T-helper 1 cell (primary cell): Measurements from ENCODE around the gene WSCD2.

Experiments used
- DNase-seq, 5 donors: peaks; one replicate each; pipeline ENCODE4 v3.0.0-alpha.2; 2012 to 2020

Gene WSCD2

GRCh38 chr12:108128221-108129016 lies 669 bp upstream of the WSCD2 start:
- no peak for DNase-seq

GRCh38 chr12:108131035-108131434 lies 1.9 kb downstream of the WSCD2 start:
- DNase-seq = no peak

GRCh38 chr12:108131657-108132126 lies 2.6 kb downstream of the WSCD2 start:
- DNase-seq = no peak

DNA sequence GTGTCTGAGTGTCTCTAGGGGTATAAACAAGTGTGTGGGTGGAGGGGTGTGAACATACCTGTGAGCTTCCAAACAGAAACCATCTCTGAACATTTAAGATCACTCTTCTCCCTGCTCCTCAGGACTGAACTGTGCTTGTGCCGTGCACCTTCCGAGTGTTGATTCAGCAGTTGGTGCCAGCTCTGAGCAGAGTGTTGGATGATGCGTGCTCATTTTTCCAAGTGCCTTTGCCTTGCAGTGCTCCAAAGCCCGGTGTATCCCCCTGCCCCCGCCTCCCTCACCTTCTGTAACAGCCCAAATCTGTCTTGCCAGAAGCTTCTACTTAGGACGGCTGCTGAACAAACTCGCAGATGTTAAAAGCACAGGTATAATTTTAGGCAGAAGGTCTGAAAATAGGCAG lies 4.4 kb downstream of the WSCD2 start:
- no peak for DNase-seq

DNA sequence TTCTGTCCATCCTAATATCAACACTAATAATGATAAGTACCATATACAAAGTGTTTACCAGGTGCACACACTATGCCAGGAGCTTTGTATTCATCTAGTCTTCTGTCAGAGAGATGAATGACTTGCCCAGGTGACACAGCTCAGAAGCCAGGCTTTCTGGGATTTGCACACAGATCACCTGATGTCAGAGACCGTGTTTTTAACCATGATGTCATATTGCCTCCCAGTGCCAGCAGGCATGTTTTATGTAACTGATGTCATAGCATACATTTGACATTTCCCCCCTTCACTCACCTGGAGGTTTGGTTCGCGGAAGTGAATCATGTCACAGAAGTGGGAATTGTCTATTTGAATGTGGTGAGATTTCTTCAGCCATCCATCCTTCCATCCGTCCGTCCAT lies 5.7 kb downstream of the WSCD2 start:
- DNase-seq = no peak

- DNase-seq = no peak
Measured at GRCh38 chr12:108135627-108136026, 6.5 kb downstream of the WSCD2 start.

GRCh38 chr12:108136697-108137096 lies 7.6 kb downstream of the WSCD2 start:
- no peak for DNase-seq

DNA sequence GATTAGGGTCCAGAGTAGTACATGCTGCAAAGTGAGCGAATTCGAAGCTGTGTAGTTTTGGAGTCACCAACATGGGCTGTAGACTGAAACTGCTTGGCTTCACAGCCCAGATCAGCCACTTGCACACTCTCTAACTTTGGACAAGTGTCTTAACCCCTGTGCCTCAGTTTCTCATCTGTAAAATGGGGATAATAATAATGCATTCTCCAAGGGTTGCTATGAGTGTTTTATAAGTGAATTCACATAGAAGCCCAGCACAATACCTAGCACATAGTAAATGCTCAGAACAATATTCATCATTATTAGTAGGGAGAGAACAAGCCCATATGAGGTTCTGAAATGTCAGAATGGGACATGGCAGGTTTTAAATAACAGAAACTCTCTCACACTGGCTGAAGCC lies 10.4 kb downstream of the WSCD2 start:
- DNase-seq = no peak

GRCh38 chr12:108140501-108140900 lies 11.4 kb downstream of the WSCD2 start:
- DNase-seq = no peak

DNA sequence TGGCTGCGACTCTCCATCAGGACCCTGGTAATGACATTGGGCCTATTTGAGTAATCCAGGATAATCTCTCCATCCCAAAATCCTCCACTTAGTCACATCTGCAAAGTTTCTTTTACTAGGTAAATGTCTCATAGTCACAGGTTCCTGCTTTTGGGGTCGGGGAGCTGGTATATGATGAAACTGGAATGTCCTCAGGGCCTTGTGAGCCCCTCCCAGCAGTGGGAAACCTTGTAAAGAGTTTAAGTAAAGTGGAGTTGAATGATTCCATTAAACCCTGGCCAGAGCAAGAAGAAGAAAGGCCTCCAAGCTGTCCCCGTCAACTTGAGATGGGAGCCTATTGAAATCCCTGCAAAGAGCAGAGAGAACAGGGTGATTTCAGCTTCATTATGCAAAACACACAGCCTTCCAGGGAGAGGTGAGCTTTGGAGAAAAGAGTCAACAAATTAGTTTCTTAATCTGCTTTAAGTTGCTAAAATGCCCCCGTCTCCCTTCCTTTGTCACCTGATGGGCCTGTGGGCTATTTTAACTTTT lies 12.6 kb downstream of the WSCD2 start:
- DNase-seq = no peak

GRCh38 chr12:108143144-108143543 lies 14.1 kb downstream of the WSCD2 start:
- no peak for DNase-seq

GRCh38 chr12:108144080-108144479 lies 15.0 kb downstream of the WSCD2 start:
- DNase-seq = no peak

- DNase-seq = no peak
Measured at GRCh38 chr12:108145011-108145410, 15.9 kb downstream of the WSCD2 start.

- DNase-seq = no peak
Measured at GRCh38 chr12:108146035-108146893, 17.2 kb downstream of the WSCD2 start.

- DNase-seq = no peak
Measured at GRCh38 chr12:108147279-108147678, 18.2 kb downstream of the WSCD2 start.

DNA sequence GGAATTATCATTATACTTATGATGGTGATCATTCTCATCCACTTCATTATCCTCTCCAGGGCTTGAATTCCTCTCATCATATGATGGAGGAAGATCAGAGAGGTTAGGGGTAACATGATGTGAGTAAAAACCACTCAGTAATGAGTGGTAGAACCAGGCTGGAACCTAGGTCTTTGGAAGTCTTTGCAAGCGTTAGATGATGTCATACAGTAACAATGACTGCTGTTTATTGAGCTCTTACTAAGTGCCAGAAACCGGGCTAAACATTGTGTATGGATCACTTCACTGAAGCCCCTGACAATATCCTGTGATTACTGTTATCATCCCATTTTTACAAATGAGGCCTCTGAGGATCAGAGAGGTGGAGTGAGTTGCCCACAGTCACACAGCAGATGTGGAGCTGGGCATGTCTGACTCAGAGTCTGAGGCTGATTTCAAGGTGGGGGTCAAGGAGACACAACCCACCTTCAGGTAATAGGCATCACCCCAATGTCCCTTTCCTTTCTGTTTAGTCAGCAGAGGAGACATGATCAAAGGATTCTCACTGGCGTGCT lies 19.5 kb downstream of the WSCD2 start:
- DNase-seq = no peak

DNA sequence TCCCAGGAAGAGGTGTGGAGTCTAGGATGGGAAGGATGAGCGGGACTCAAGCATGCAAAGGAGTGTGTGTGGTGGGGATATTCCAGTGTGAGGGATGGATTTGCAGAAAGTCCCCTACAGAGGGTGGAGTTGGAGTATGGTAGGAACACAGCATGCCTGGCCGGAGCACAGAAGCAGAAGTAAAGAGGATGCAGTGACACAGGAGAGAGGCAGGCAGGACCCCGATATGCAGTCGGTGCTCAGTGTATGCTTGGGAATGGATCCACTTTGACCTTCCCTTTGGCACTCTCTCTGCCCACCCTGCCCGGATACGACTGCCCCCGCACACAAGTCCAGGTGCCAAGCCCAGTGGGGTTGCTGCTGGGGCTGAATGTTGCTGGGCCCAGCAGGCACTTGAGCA lies 21.3 kb downstream of the WSCD2 start:
- no peak for DNase-seq

DNA sequence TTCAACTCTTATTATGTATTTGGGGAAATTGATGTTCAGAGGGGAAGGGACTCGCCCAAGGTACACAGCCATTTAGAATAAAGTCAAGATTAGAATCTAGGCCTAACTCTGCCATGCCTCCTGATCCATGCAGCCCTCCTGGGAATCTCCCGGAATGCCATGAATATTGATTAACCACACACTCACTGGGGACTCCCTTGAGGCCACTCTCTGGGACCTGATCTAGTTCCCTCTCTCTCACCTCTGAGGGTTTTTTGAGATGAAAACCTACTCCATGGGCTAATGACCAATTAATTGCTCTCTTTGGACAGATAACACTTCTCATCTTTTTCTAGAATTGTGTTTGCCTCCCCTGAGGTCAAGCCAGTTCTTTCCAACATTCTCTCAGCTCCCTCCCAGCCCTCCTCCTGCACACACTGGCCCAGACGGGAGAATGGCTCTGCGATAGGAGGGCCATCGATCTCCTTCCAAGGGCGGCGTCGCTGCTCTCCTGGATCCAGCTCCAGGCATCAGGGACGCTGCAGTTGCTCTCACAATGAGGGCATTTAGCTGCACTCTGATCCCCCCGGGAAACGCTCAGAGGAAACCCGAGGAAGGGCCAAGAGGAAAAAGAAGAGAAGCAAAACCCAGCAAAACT lies 22.6 kb downstream of the WSCD2 start:
- no peak for DNase-seq

DNA sequence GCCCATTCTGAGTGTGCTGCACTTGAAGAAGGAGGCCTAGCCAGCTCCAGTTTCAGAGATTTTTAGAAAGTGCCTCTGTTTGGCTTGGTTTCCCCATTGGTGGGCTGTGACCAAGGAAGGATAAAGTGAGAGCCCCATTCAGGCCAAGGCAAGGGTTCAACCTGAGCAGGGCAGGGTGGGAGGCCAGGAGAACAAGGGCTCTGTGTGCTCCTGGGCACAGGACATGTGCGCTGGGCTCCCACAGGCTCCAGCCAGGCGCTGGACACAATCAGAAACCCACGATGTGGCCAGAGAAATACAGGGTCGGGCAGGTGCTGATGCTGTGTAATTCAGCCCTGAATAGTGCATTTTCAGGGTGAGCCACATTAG lies 23.1 kb downstream of the WSCD2 start:
- DNase-seq = no peak

DNA sequence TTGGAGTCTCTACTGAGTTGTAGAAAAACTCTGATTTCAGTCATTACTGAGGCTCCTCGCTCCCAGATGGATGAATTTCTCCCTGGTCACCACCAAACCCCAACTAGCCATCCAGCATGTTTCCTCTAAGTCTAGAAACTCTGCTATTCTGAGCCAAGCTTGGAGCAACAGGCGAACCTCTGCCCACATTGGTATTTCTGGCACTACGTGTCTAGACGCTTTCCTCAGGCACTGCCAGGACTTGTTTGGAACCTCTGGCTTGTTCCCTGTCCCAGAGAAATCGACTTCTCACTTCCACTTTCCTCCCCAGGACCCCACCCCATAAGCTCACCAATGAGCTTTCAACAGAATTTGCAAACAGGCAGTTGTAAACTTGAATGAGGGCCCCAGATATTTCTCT lies 27.6 kb downstream of the WSCD2 start:
- DNase-seq = no peak

DNA sequence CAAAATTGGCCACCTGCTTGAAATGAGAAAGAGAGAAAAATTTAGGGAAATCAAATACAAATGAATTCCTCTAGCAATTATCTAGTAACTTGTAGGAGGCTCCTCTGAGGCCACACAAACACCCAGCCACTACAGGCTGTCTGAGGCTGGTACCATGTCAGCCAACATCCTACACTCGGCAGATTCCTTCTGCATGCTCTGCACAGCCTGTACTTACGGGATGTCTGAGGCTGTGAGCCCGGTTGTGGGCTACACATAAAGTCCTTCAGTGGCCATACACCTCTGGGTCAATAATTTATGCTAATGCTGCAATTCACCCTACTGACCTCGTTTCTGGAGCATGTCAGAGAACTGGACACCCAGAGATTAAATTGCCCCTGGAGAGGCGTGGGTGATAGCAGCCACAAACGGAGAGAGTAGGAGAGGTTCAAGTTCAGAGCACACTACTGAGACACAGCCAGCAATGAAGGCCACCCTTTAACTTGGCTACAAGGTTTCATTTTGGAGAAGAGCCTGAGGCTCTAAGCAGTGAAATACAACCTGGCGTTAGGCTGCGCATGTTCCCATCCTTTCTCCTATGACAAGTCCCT lies 28.9 kb downstream of the WSCD2 start:
- DNase-seq = no peak

GRCh38 chr12:108162207-108162606 lies 33.1 kb downstream of the WSCD2 start:
- DNase-seq = no peak

DNA sequence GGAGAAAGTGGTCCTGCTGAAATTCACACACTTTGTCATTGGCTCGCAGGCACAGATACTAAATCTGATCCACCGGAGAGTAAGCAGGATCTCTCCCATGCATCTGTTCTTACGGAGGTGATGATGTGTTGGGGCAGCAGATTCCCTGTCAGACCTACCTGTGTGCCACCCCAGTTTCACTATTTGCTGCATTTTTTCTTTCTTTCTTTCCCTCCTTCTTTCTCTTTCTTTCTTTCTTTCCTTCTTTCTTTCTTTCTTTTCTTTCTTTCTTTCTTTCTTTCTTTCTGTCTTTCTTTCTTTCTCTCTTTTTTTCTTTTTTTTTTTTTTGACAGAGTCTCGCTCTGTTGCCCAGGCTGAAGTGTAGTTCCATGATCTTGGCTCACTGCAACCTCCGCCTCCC lies 37.4 kb downstream of the WSCD2 start:
- DNase-seq = no peak
